A204.1 (cell line): Measurements from ENCODE around the gene SERTM1.

ENCODE experiments used
- FAIRE-seq: peaks from 2 replicates; lab custom pipeline; 2012; peaks lifted over from hg19 to GRCh38; lab: Jason Lieb, UNC

SERTM1 gene

GRCh38 chr13:36712290-36712689, 38.5 kb downstream of the SERTM1 start:
- FAIRE-seq = no peak

- FAIRE-seq = no peak
Measured at GRCh38 chr13:36712770-36713169, 39.0 kb downstream of the SERTM1 start.

- no peak for FAIRE-seq
Measured at GRCh38 chr13:36713887-36714286, 40.1 kb downstream of the SERTM1 start.

- FAIRE-seq = no peak
Measured at GRCh38 chr13:36715841-36716240, 42.0 kb downstream of the SERTM1 start.

- FAIRE-seq = no peak
Measured at GRCh38 chr13:36717017-36717416, 43.2 kb downstream of the SERTM1 start.

- no peak for FAIRE-seq
Measured at GRCh38 chr13:36717966-36718545, 44.2 kb downstream of the SERTM1 start.

- no peak for FAIRE-seq
Measured at GRCh38 chr13:36718686-36719085, 44.9 kb downstream of the SERTM1 start.

- no peak for FAIRE-seq
Measured at GRCh38 chr13:36724141-36724540, 50.3 kb downstream of the SERTM1 start.

GRCh38 chr13:36725936-36726335, 52.1 kb downstream of the SERTM1 start:
- FAIRE-seq = no peak

GRCh38 chr13:36728006-36728405, 54.2 kb downstream of the SERTM1 start:
- FAIRE-seq = no peak

- peak; percentile 27 for FAIRE-seq
Measured at GRCh38 chr13:36736119-36736726, 62.4 kb downstream of the SERTM1 start.

- no peak for FAIRE-seq
Measured at GRCh38 chr13:36737524-36738083, 63.8 kb downstream of the SERTM1 start.

GRCh38 chr13:36745436-36745835, 71.6 kb downstream of the SERTM1 start:
- no peak for FAIRE-seq

- no peak for FAIRE-seq
Measured at GRCh38 chr13:36746051-36746450, 72.2 kb downstream of the SERTM1 start.
